ENCODE data around the gene PDE8A. TPM values are rescaled to one million over a fixed set of nuclear protein-coding genes. Genes with fewer than 3 reads are reported as not detected.

Gene PDE8A
- total and polyA plus RNA-seq, 2 of the 13 experiments (the other 11 are each of a cell fraction or from before 2014, with no cell fraction given) = 26.3 to 48.5 TPM

- WGBS (ENCODE audit: low lambda C conversion rate) = 62% methylated on average over 4 of the region's 4 CpGs
- Histone ChIP-seq H3K9ac (ENCODE audit: insufficient read depth, low read depth, low read length) (no peak overlapping the region), H3K9me3 (ENCODE audit: low read length) (no peaks in the 10 kb centered on the region), H3K27me3 (ENCODE audit: control insufficient read depth in 1 of 2, insufficient read depth in 2 of 2, low read length in 2 of 2) (peaks cover 0 to 5% of the 10 kb centered on the region in 2 experiments; a peak in 2 of 5 replicates), H2AFZ (ENCODE audit: low read length) (no peak overlapping the region), H3K4me1 (ENCODE audit: insufficient read depth, low read length) (peaks cover 43% of the 10 kb centered on the region), H3K4me2 (ENCODE audit: low read depth, low read length) (no peak overlapping the region), H3K36me3 (replicated peaks in 1 of 2; ENCODE audit: control insufficient read depth in 1 of 2, insufficient read depth in 2 of 2, low read length in 2 of 2) (no peaks in the 10 kb centered on the region), H3K79me2 (ENCODE audit: insufficient read depth, low read length) (no peaks in the 10 kb centered on the region), H3K4me3 (replicated peaks in 1 of 3; ENCODE audit: insufficient read depth in 1 of 3, low read depth in 2 of 3, low read length in 3 of 3) (no peak overlapping the region), H4K20me1 (ENCODE audit: insufficient read depth, low read length) (no peaks in the 10 kb centered on the region), H3K27ac (ENCODE audit: extremely low read length, insufficient read depth, low read length) (no peak overlapping the region)
- no peak for TF ChIP-seq ZNF251 (CRISPR knock-in tag; IDR thresholded peaks at IDR 0.05)
- TF ChIP-seq POGZ (CRISPR knock-in tag; IDR thresholded peaks at IDR 0.05) = no peak
- no peak for TF ChIP-seq ZNF33B (CRISPR knock-in tag; IDR thresholded peaks at IDR 0.05)
- TF ChIP-seq ZNF121 (CRISPR knock-in tag; IDR thresholded peaks at IDR 0.05) = no peak
- TF ChIP-seq NFKBIZ (CRISPR knock-in tag; IDR thresholded peaks at IDR 0.05) = no peak
- no peak for TF ChIP-seq POGK (CRISPR knock-in tag; conservative IDR thresholded peaks at IDR 0.05)
- TF ChIP-seq HOMEZ (CRISPR knock-in tag; IDR thresholded peaks at IDR 0.05; ENCODE audit: low read depth) = no peak
- TF ChIP-seq ZNF549 (CRISPR knock-in tag; IDR thresholded peaks at IDR 0.05) = no peak
- TF ChIP-seq PBX2 (CRISPR knock-in tag; IDR thresholded peaks at IDR 0.05) = no peak
- no peak for TF ChIP-seq FIP1L1 (IDR thresholded peaks at IDR 0.05; ENCODE audit: borderline replicate concordance, insufficient read depth, low read depth, low read length)
- TF ChIP-seq REXO4 (CRISPR knock-in tag; IDR thresholded peaks at IDR 0.05; ENCODE audit: borderline replicate concordance) = no peak
- no peak for TF ChIP-seq FOXA1 (IDR thresholded peaks at IDR 0.05)
- no peak for TF ChIP-seq FOXA1 (CRISPR knock-in tag; IDR thresholded peaks at IDR 0.05)
- no peak for TF ChIP-seq PRMT3 (CRISPR knock-in tag; IDR thresholded peaks at IDR 0.05; ENCODE audit: borderline replicate concordance, low read depth)
- no peak for TF ChIP-seq ZC3H4 (CRISPR knock-in tag; IDR thresholded peaks at IDR 0.05; ENCODE audit: borderline replicate concordance)
- TF ChIP-seq ATF3 (CRISPR knock-in tag; IDR thresholded peaks at IDR 0.05) = no peak
- no peak for TF ChIP-seq ZNF737 (CRISPR knock-in tag; IDR thresholded peaks at IDR 0.05; ENCODE audit: borderline replicate concordance)
- TF ChIP-seq ZNF205 (CRISPR knock-in tag; IDR thresholded peaks at IDR 0.05) = no peak
- FAIRE-seq (no peak), ATAC-seq (no peak), DNase-seq (ENCODE audit: low spot score) (no peak)
- BruUV-seq (replicated peaks) = no TSS peak
- intact Hi-C loops (cut with micrococcal nuclease; ENCODE audit: unreplicated experiment) (no loop called here), in situ Hi-C loops (cut with HindIII; ENCODE audit: extremely low pct_ligation_motif_present, low pct_unique_long_range_greater_than_20kb) (no loop called here)
- ChIA-PET POLR2A (no interaction called here), CTCF (ENCODE audit: low intra/inter-chr PET ratio, low total read pairs) (no interaction called here)
These were observed 33.5 kb upstream of the PDE8A start for GRCh38 chr15:84947947-84948830.
